Measurements from ENCODE around the gene RND2. TPM values are rescaled to one million over a fixed set of nuclear protein-coding genes. Genes with fewer than 3 reads are reported as not detected.
"Not testable (repeated sequence)": the region's sequence is repeated elsewhere in the genome, so short reads cannot be mapped to it uniquely, and the experiment has no call there.

The RND2 gene
- total RNA-seq, 4 donors from 2014 or later: 0.79 to 2.1 (median 1.8) TPM

- Histone ChIP-seq H3K9me3 (no peaks in the 10 kb centered on the region), H3K27me3 (no peaks in the 10 kb centered on the region), H3K27ac (no peak overlapping the region), H3K36me3 (peaks cover 74% of the 10 kb centered on the region), H3K4me3 (no peak overlapping the region), H3K4me1 (no peaks in the 10 kb centered on the region)
- TF ChIP-seq EP300 (IDR thresholded peaks at IDR 0.05): no peak
- TF ChIP-seq POLR2A (IDR thresholded peaks at IDR 0.05): no peak
- TF ChIP-seq, protein P1, sequence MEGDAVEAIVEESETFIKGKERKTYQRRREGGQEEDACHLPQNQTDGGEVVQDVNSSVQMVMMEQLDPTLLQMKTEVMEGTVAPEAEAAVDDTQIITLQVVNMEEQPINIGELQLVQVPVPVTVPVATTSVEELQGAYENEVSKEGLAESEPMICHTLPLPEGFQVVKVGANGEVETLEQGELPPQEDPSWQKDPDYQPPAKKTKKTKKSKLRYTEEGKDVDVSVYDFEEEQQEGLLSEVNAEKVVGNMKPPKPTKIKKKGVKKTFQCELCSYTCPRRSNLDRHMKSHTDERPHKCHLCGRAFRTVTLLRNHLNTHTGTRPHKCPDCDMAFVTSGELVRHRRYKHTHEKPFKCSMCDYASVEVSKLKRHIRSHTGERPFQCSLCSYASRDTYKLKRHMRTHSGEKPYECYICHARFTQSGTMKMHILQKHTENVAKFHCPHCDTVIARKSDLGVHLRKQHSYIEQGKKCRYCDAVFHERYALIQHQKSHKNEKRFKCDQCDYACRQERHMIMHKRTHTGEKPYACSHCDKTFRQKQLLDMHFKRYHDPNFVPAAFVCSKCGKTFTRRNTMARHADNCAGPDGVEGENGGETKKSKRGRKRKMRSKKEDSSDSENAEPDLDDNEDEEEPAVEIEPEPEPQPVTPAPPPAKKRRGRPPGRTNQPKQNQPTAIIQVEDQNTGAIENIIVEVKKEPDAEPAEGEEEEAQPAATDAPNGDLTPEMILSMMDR (IDR thresholded peaks at IDR 0.05): no peak
- no peak for TF ChIP-seq POLR2AphosphoS5 (IDR thresholded peaks at IDR 0.05)
- no peak for DNase-seq (ENCODE audit: low spot score in 2 of 2)
- 83% methylated on average over 1 of the region's 6 CpGs for WGBS
These were observed 33.6 kb upstream of the RND2 start for GRCh38 chr17:42991471-42991870.

DNA sequence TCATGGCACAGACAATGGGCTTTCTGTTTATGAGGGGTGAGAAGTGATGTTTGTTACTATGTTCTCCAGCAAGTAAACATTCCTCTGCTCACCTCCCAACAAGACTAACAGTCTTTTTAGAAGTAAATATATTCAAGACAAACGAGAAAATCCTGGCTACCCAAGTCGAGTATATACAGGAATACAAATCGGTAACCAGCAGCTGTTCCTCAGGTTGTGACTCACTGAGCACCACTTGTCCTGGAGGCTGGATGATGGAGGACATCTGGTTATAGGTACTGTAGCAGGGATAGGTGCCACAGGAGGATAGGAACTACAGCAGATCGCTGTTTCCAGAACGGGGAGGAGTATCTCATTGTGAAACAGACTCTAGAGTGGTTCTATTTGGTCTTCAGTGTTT is 32.2 kb upstream of the RND2 start:
- WGBS: 83% methylated on average over 5 of the region's 5 CpGs
- TF ChIP-seq POLR2AphosphoS5 (IDR thresholded peaks at IDR 0.05): no peak
- no peak for TF ChIP-seq EP300 (IDR thresholded peaks at IDR 0.05)
- TF ChIP-seq POLR2A (IDR thresholded peaks at IDR 0.05): no peak
- TF ChIP-seq, protein P1 (IDR thresholded peaks at IDR 0.05): no peak
- Histone ChIP-seq H3K36me3 (peaks cover 60% of the 10 kb centered on the region), H3K4me1 (peaks cover 7% of the 10 kb centered on the region), H3K27ac (no peak overlapping the region), H3K4me3 (no peak overlapping the region), H3K27me3 (no peaks in the 10 kb centered on the region), H3K9me3 (no peaks in the 10 kb centered on the region)
- DNase-seq (ENCODE audit: low spot score in 2 of 2): no peak

GRCh38 chr17:42993913-42994312 is 31.1 kb upstream of the RND2 start:
- not testable (repeated sequence) for H3K4me1 ChIP-seq; H3K9me3 ChIP-seq; H3K27ac ChIP-seq; H3K4me3 ChIP-seq; H3K27me3 ChIP-seq; DNase-seq (ENCODE audit: low spot score in 2 of 2)
- H3K36me3 ChIP-seq: peaks cover 50% of the 10 kb centered on the region
- 84% methylated on average over 10 of the region's 10 CpGs for WGBS

GRCh38 chr17:42997390-42997983 is 27.5 kb upstream of the RND2 start:
- Histone ChIP-seq H3K27me3 (no peaks in the 10 kb centered on the region), H3K27ac (peak overlapping the region; percentile 54), H3K4me3 (peak overlapping the region; percentile 81), H3K4me1 (peaks cover 27% of the 10 kb centered on the region), H3K36me3 (peaks cover 42% of the 10 kb centered on the region), H3K9me3 (no peaks in the 10 kb centered on the region)
- TF ChIP-seq POLR2A (IDR thresholded peaks at IDR 0.05) (no peak), EP300 (IDR thresholded peaks at IDR 0.05) (no peak), POLR2AphosphoS5 (IDR thresholded peaks at IDR 0.05) (no peak)
- TF ChIP-seq, protein P1 (IDR thresholded peaks at IDR 0.05): no peak
- WGBS: 43% methylated on average over 5 of the region's 5 CpGs
- DNase-seq (ENCODE audit: low spot score in 2 of 2): no peak

DNA sequence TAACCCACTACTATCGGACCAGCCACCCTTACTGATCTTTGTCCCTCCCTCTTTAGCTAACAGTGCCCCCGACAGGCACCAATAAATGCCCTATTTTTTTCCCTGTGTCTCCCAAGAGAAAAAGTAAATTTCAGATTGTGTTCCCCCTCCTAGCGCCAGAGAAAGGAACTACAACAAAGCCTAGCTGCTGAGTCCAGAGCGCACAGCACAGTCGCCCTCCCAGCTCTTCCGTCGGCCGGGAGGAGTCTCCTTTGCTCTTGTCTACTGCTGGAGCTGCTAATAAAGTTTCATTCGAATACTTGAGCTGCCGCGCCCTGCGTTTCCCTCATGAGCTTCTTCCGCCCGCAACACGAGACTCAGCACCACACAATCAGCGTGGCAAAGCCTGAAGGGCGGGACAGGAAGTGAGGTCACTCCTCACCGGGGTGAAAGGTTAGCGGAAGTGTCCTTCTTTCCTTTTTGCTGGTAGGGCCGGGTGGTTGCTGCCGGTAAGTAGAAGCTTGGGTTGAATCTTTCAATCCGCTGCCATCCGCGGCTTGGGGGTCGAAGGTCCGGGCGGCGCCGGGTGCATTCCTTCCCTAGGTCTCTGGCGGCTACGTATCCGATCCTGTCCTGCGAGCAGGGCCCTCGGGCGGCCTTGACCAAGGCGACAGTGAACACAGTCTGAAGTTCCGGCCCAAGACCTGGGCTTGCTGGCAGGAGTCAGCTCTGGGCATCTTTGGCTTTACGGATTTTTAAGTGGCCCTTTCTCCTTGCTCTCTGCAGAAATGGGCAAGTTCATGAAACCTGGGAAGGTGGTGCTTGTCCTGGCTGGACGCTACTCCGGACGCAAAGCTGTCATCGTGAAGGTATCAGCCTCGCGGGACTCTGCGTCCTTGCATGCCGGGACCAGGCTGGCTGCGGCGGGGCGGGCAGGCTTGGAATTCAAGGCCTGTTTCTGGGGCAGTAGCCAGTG is 26.8 kb upstream of the RND2 start, which contains the start of gene RPL27:
Gene RPL27, plus strand, starts transcription at position 436 of the 955 bp plus-strand sequence. Its CDS starts 332 bp downstream, at position 768.
- peak within 1 kb of the TSS; percentile 92 for H3K27ac ChIP-seq
- TF ChIP-seq EP300 (IDR thresholded peaks at IDR 0.05) (no peak), POLR2AphosphoS5 (IDR thresholded peaks at IDR 0.05) (peak; percentile 85 to 99 (median 93)), POLR2A (IDR thresholded peaks at IDR 0.05) (peak in 1 of 2 donors; percentile 78)
- TF ChIP-seq, protein P1 (IDR thresholded peaks at IDR 0.05): peak; percentile 90 to 94
- peaks cover 42% of the 10 kb centered on the region for H3K36me3 ChIP-seq
- peak within 1 kb of the TSS; percentile 81 for H3K4me3 ChIP-seq
- H3K27me3 ChIP-seq: no peaks in the 10 kb centered on the region
- 0% methylated on average over 31 of the region's 49 CpGs for WGBS
- peaks cover 27% of the 10 kb centered on the region for H3K4me1 ChIP-seq
- DNase-seq (ENCODE audit: low spot score in 2 of 2): peak; percentile 98 to 99
- H3K9me3 ChIP-seq: no peaks in the 10 kb centered on the region
